Hepatocyte (in vitro differentiated cells): Measurements from ENCODE around the gene RNF144B. TPM values are rescaled to one million over a fixed set of nuclear protein-coding genes. Genes with fewer than 3 reads are reported as not detected.

Experiments used
- DNase-seq: peaks from one replicate; pipeline ENCODE4 v3.0.0-alpha.2; 2016; ENCODE audit warnings: low spot score
- H2AFZ ChIP-seq: fragments of 200-600 bp; sonication (generic); 2 replicates; pipeline ENCODE4 v1.6.0; 2016; ENCODE audit warnings: antibody characterized with exemption, mild to moderate bottlenecking
- H3K27ac ChIP-seq: fragments of 200-600 bp; sonication (generic); 2 replicates; pipeline ENCODE4 v1.5.1; 2016; ENCODE audit warnings: mild to moderate bottlenecking
- H3K27me3 ChIP-seq: fragments of 200-600 bp; sonication (generic); 2 replicates; pipeline ENCODE4 v1.6.1; 2016
- H3K36me3 ChIP-seq: fragments of 200-600 bp; sonication (generic); replicated peaks from 2 replicates; pipeline ENCODE4 v1.5.1; 2016; ENCODE audit warnings: low read depth; ENCODE audit not compliant: insufficient read depth
- H3K4me1 ChIP-seq: fragments of 200-600 bp; sonication (generic); 2 replicates; pipeline ENCODE4 v1.5.1; 2016; ENCODE audit warnings: mild to moderate bottlenecking, moderate library complexity; ENCODE audit not compliant: insufficient read depth
- H3K4me2 ChIP-seq: fragments of 200-600 bp; sonication (generic); 2 replicates; pipeline ENCODE4 v1.6.0; 2016
- H3K4me3 ChIP-seq: fragments of 200-600 bp; sonication (generic); 2 replicates; pipeline ENCODE4 v1.5.1; 2016; ENCODE audit warnings: mild to moderate bottlenecking
- H3K79me2 ChIP-seq: fragments of 200-600 bp; sonication (generic); 2 replicates; pipeline ENCODE4 v1.6.0; 2017; ENCODE audit warnings: mild to moderate bottlenecking
- H3K9me2 ChIP-seq: fragments of 200-600 bp; sonication (generic); replicated peaks from 2 replicates; pipeline ENCODE4 v1.6.0; 2017; ENCODE audit warnings: mild to moderate bottlenecking; ENCODE audit not compliant: insufficient read depth
- H3K9me3 ChIP-seq: fragments of 200-600 bp; sonication (generic); 2 replicates; pipeline ENCODE4 v1.5.1; 2016; ENCODE audit warnings: low read depth, mild to moderate bottlenecking
- H4K20me1 ChIP-seq: fragments of 200-600 bp; sonication (generic); 2 replicates; pipeline ENCODE4 v1.6.0; 2016; ENCODE audit warnings: mild to moderate bottlenecking; ENCODE audit not compliant: insufficient read depth, poor library complexity, severe bottlenecking
- CTCF ChIP-seq: fragments of 200-600 bp; sonication (generic); IDR thresholded peaks from 2 replicates; pipeline ENCODE4 v1.5.1; 2016; ENCODE audit warnings: antibody characterized with exemption, mild to moderate bottlenecking; ENCODE audit not compliant: poor library complexity
- EZH2 ChIP-seq: fragments of 200-600 bp; sonication (generic); IDR thresholded peaks from 2 replicates; pipeline ENCODE4 v1.6.1; 2016; ENCODE audit warnings: antibody characterized with exemption, mild to moderate bottlenecking, borderline replicate concordance
- EZH2phosphoT487 ChIP-seq: fragments of 200-600 bp; sonication (generic); IDR thresholded peaks from one replicate; pipeline ENCODE4 v1.6.1; 2018; ENCODE audit warnings: antibody characterized with exemption, mild to moderate bottlenecking, low read depth, moderate library complexity; ENCODE audit not compliant: unreplicated experiment, severe bottlenecking
- WGBS: methylation state at CpG from one replicate; pipeline ENCODE4 v1.1.6; 2016; ENCODE audit warnings: low lambda C conversion rate; ENCODE audit errors: missing lambda C conversion rate; 5-methylcytosine and 5-hydroxymethylcytosine counted together
- polyA plus RNA-seq: library from polyadenylated mRNA; unstranded; fragments of >200 nt; fragmentation: Nextera tagmentation; extraction: Ambion mirVana; gene quantifications from 2 replicates; pipeline ENCODE4 v1.2.1, GENCODE V29; 2016
- total RNA-seq: library from RNA; depleted of rRNA; stranded (reverse); fragments of >200 nt; gene quantifications from 2 replicates; pipeline ENCODE4 v1.2.3, GENCODE V29; 2014

The RNF144B gene
- total and polyA plus RNA-seq, 2 experiments from 2014 or later = 0.37 to 2.2 TPM

GRCh38 chr6:18392346-18392877 is 5.3 kb downstream of the RNF144B start:
- no peak overlapping the region for H3K4me3 ChIP-seq
- H3K27ac ChIP-seq = no peak overlapping the region
- H3K27me3 ChIP-seq = no peaks in the 10 kb centered on the region
- no peaks in the 10 kb centered on the region for H3K9me2 ChIP-seq
- H4K20me1 ChIP-seq = no peaks in the 10 kb centered on the region
- DNase-seq = no peak
- WGBS = 88% methylated on average over 2 of the region's 2 CpGs
- no peak for TF ChIP-seq EZH2
- TF ChIP-seq EZH2phosphoT487 = no peak
- peaks cover 16% of the 10 kb centered on the region for H3K4me1 ChIP-seq
- no peak overlapping the region for H3K4me2 ChIP-seq
- H2AFZ ChIP-seq = no peak overlapping the region
- no peaks in the 10 kb centered on the region for H3K79me2 ChIP-seq
- H3K9me3 ChIP-seq = no peaks in the 10 kb centered on the region
- H3K36me3 ChIP-seq = no peaks in the 10 kb centered on the region

- H3K4me2 ChIP-seq = no peak overlapping the region
- H2AFZ ChIP-seq = no peak overlapping the region
- H3K4me3 ChIP-seq = no peak overlapping the region
- H3K36me3 ChIP-seq = no peaks in the 10 kb centered on the region
- no peak for DNase-seq
- 85% methylated on average over 2 of the region's 2 CpGs for WGBS
- H3K79me2 ChIP-seq = no peaks in the 10 kb centered on the region
- H3K27me3 ChIP-seq = no peaks in the 10 kb centered on the region
- H3K4me1 ChIP-seq = peaks cover 8% of the 10 kb centered on the region
- TF ChIP-seq EZH2phosphoT487 = no peak
- no peak for TF ChIP-seq EZH2
- TF ChIP-seq CTCF = no peak
- H3K27ac ChIP-seq = no peak overlapping the region
- H3K9me2 ChIP-seq = no peaks in the 10 kb centered on the region
- H4K20me1 ChIP-seq = no peaks in the 10 kb centered on the region
- H3K9me3 ChIP-seq = no peaks in the 10 kb centered on the region
Measured at GRCh38 chr6:18393698-18394097, 6.5 kb downstream of the RNF144B start.

GRCh38 chr6:18395177-18395855 is 8.2 kb downstream of the RNF144B start:
- H3K4me1 ChIP-seq = no peaks in the 10 kb centered on the region
- no peaks in the 10 kb centered on the region for H3K27me3 ChIP-seq
- no peak overlapping the region for H3K27ac ChIP-seq
- H3K4me3 ChIP-seq = no peak overlapping the region
- WGBS = 33% methylated on average over 2 of the region's 2 CpGs
- H3K9me3 ChIP-seq = no peaks in the 10 kb centered on the region
- H2AFZ ChIP-seq = no peak overlapping the region
- DNase-seq = no peak
- H4K20me1 ChIP-seq = no peaks in the 10 kb centered on the region
- no peaks in the 10 kb centered on the region for H3K79me2 ChIP-seq
- no peaks in the 10 kb centered on the region for H3K9me2 ChIP-seq
- TF ChIP-seq CTCF = no peak
- no peak for TF ChIP-seq EZH2
- TF ChIP-seq EZH2phosphoT487 = no peak
- H3K4me2 ChIP-seq = no peak overlapping the region
- H3K36me3 ChIP-seq = no peaks in the 10 kb centered on the region

GRCh38 chr6:18395856-18396197 is 8.7 kb downstream of the RNF144B start:
- Histone ChIP-seq H3K79me2 (no peaks in the 10 kb centered on the region), H3K4me1 (no peaks in the 10 kb centered on the region), H3K9me3 (no peaks in the 10 kb centered on the region), H3K27ac (no peak overlapping the region), H3K9me2 (no peaks in the 10 kb centered on the region), H3K4me2 (no peak overlapping the region), H3K4me3 (no peak overlapping the region), H2AFZ (no peak overlapping the region), H4K20me1 (no peaks in the 10 kb centered on the region), H3K27me3 (no peaks in the 10 kb centered on the region), H3K36me3 (no peaks in the 10 kb centered on the region)
- TF ChIP-seq EZH2phosphoT487 (no peak), CTCF (no peak)
- DNase-seq = no peak
- WGBS = 74% methylated on average over 1 of the region's 1 CpG
